ENCODE measurements around the gene RPL32.

DNA sequence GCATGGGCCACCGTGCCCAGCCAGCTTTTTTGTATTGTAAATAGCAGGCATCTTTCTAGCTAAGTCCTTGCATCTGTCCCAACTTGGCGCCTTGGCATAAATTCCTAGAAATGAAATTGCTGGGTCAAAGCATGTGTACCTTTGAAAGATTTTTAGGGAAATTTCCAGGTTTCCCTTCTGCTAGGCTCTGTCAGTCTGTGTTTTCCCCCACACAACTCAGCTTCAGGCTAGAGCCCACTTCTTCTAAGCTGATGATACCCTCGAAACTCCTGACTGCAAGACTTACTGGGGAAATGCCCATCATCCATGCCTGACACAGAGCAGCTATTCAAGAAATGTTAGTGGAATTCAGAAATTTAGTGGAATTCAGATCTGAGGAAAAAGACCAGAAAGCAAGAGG lies 10.8 kb upstream of the RPL32 start:
- TF ChIP-seq POLR2AphosphoS5 (IDR thresholded peaks at IDR 0.05; ENCODE audit: low read depth, low read length): no peak
- no peak for TF ChIP-seq ZFX (IDR thresholded peaks at IDR 0.05)
- TF ChIP-seq POLR2A (IDR thresholded peaks at IDR 0.05; ENCODE audit: borderline replicate concordance, extremely low read depth, insufficient read depth, insufficient read length): no peak
- TF ChIP-seq, protein P1, sequence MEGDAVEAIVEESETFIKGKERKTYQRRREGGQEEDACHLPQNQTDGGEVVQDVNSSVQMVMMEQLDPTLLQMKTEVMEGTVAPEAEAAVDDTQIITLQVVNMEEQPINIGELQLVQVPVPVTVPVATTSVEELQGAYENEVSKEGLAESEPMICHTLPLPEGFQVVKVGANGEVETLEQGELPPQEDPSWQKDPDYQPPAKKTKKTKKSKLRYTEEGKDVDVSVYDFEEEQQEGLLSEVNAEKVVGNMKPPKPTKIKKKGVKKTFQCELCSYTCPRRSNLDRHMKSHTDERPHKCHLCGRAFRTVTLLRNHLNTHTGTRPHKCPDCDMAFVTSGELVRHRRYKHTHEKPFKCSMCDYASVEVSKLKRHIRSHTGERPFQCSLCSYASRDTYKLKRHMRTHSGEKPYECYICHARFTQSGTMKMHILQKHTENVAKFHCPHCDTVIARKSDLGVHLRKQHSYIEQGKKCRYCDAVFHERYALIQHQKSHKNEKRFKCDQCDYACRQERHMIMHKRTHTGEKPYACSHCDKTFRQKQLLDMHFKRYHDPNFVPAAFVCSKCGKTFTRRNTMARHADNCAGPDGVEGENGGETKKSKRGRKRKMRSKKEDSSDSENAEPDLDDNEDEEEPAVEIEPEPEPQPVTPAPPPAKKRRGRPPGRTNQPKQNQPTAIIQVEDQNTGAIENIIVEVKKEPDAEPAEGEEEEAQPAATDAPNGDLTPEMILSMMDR (IDR thresholded peaks at IDR 0.05 in 2 of 3, conservative IDR thresholded peaks at IDR 0.05 in 1 of 3; ENCODE audit: borderline replicate concordance in 1 of 3, insufficient read depth in 1 of 3, low read depth in 2 of 3, low read length in 2 of 3): no peak
- no peak for TF ChIP-seq RAD21 (IDR thresholded peaks at IDR 0.05; ENCODE audit: low read depth)
- no peak for TF ChIP-seq YY1 (IDR thresholded peaks at IDR 0.05; ENCODE audit: extremely low read depth, insufficient replicate concordance, low read depth, low read length)
- TF ChIP-seq ZNF274 (IDR thresholded peaks at IDR 0.05; ENCODE audit: low read depth, low read length): no peak
- no peak for TF ChIP-seq EZH2 (IDR thresholded peaks at IDR 0.05)
- TF ChIP-seq, protein P2, sequence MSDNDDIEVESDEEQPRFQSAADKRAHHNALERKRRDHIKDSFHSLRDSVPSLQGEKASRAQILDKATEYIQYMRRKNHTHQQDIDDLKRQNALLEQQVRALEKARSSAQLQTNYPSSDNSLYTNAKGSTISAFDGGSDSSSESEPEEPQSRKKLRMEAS (IDR thresholded peaks at IDR 0.05): no peak
- TF ChIP-seq, protein P3, sequence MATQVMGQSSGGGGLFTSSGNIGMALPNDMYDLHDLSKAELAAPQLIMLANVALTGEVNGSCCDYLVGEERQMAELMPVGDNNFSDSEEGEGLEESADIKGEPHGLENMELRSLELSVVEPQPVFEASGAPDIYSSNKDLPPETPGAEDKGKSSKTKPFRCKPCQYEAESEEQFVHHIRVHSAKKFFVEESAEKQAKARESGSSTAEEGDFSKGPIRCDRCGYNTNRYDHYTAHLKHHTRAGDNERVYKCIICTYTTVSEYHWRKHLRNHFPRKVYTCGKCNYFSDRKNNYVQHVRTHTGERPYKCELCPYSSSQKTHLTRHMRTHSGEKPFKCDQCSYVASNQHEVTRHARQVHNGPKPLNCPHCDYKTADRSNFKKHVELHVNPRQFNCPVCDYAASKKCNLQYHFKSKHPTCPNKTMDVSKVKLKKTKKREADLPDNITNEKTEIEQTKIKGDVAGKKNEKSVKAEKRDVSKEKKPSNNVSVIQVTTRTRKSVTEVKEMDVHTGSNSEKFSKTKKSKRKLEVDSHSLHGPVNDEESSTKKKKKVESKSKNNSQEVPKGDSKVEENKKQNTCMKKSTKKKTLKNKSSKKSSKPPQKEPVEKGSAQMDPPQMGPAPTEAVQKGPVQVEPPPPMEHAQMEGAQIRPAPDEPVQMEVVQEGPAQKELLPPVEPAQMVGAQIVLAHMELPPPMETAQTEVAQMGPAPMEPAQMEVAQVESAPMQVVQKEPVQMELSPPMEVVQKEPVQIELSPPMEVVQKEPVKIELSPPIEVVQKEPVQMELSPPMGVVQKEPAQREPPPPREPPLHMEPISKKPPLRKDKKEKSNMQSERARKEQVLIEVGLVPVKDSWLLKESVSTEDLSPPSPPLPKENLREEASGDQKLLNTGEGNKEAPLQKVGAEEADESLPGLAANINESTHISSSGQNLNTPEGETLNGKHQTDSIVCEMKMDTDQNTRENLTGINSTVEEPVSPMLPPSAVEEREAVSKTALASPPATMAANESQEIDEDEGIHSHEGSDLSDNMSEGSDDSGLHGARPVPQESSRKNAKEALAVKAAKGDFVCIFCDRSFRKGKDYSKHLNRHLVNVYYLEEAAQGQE (IDR thresholded peaks at IDR 0.05; ENCODE audit: low read depth): no peak
